ENCODE data around the gene SHB.
A peak's percentile ranks its signal among the peaks of the same experiment; 100 is the strongest.

Gene SHB

GRCh38 chr9:37880916-37881479 lies 188.0 kb downstream of the SHB start:
- Mint-ChIP-seq H3K9me3 (ENCODE audit: low read depth) (no peaks in the 10 kb centered on the region), H3K27me3 (no peaks in the 10 kb centered on the region), H3K27ac (peak overlapping the region; percentile 46), H3K36me3 (peaks cover 12% of the 10 kb centered on the region), H3K4me3 (no peak overlapping the region), H3K4me1 (ENCODE audit: low read depth) (peaks cover 3% of the 10 kb centered on the region)

DNA sequence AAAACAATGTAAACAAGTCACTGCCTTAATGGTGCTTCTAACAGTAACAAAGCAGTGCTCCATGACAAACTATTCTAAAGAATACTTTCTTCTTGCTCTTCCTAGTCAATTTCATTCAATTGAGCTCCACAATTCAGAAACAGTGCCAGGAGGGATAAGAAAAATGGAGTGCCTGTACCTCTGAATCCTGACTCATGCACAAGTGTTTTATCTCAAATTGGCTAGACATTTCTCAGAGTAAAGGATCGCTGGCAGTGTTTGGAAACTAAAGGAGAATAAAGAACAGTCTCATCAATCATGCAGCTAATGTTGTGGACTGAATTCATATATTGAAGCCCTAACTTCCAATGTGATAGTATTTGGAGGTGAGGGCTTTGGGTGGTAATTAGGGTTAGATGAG lies 192.7 kb downstream of the SHB start:
- Mint-ChIP-seq H3K27ac (no peak overlapping the region), H3K9me3 (ENCODE audit: low read depth) (no peaks in the 10 kb centered on the region), H3K36me3 (peaks cover 8% of the 10 kb centered on the region), H3K4me3 (no peak overlapping the region), H3K4me1 (ENCODE audit: low read depth) (no peaks in the 10 kb centered on the region), H3K27me3 (no peaks in the 10 kb centered on the region)

GRCh38 chr9:37873955-37874354 lies 195.1 kb downstream of the SHB start:
- Mint-ChIP-seq H3K27me3 (no peaks in the 10 kb centered on the region), H3K4me1 (ENCODE audit: low read depth) (no peaks in the 10 kb centered on the region)

DNA sequence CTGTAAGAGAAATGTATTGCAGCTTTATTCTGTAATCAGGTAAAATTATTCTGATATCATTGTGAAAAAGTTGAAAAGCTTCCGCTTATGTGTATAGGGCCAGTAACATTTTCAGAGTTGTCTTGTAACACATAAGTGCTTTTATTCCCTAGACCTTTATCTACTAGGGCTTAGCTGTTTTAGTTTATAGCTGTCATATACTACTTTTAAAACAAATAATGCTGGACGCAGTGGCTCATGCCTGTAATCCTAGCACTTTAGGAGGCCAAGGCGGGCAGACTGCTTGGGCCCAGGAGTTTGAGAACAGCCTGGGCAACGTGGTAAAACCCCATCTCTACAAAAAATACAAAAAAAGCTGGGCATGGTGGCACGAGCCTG lies 198.2 kb downstream of the SHB start:
- no peak overlapping the region for H3K4me3 Mint-ChIP-seq
- no peaks in the 10 kb centered on the region for H3K4me1 Mint-ChIP-seq (ENCODE audit: low read depth)
- H3K27ac Mint-ChIP-seq = no peak overlapping the region

More at GRCh38 chr9:37873955-37874354, 195.1 kb downstream of the SHB start:
- Mint-ChIP-seq H3K27ac (no peak overlapping the region), H3K4me3 (no peak overlapping the region), H3K36me3 (peaks cover 4% of the 10 kb centered on the region), H3K9me3 (ENCODE audit: low read depth) (no peaks in the 10 kb centered on the region)

DNA sequence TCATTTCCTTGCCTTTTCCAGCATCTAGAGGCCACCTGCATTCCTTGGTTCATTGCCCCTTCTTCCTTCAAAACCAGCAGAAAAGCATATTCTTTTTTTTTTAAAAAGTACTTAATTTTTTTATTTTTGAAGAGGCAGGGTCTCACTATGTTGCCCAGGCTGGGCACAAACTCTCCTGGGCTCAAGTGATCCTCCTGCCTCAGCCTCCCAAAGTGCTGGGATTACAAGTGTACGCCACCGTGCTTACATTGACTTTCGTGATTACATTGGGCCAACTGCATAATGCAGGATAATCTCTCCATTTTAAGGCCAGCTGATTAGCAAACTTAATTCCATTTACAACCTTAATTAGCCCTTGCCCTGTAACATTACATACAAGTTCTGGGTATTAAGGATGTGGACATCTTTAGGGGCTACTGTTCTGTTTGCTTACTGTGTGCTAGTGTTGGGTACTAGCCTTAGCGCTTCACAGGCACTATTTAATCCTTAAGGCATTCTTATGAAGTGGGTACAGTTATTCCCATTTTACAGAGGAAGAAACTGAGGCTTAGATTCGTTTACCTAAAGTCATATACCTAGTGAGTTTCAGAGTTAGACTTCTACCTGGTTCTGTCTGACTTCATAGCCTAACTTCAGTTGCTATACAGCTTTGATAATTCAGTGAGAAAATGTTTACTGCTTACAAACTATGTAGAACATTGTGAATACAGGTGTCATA lies 198.8 kb downstream of the SHB start:
- H3K4me3 Mint-ChIP-seq = no peak overlapping the region
- H3K9me3 Mint-ChIP-seq (ENCODE audit: low read depth) = no peaks in the 10 kb centered on the region
- peaks cover 2% of the 10 kb centered on the region for H3K36me3 Mint-ChIP-seq
- H3K4me1 Mint-ChIP-seq (ENCODE audit: low read depth) = no peaks in the 10 kb centered on the region
- no peak overlapping the region for H3K27ac Mint-ChIP-seq
- no peaks in the 10 kb centered on the region for H3K27me3 Mint-ChIP-seq

More for the DNA sequence above, 198.2 kb downstream of the SHB start:
- Mint-ChIP-seq H3K9me3 (ENCODE audit: low read depth) (no peaks in the 10 kb centered on the region), H3K36me3 (peaks cover 2% of the 10 kb centered on the region), H3K27me3 (no peaks in the 10 kb centered on the region)
